Left ventricle myocardium superior (tissue), 1 donor: ENCODE results near the gene PIAS4. TPM values are rescaled to one million over a fixed set of nuclear protein-coding genes. Genes with fewer than 3 reads are reported as not detected.
"Not testable (repeated sequence)": the region's sequence is repeated elsewhere in the genome, so short reads cannot be mapped to it uniquely, and the experiment has no call there.

Source experiments
- ATAC-seq: fragments of 200-7000 bp; cut with Tn5 transposase; one replicate; pipeline ENCODE4 v1.9.1; 2020; ENCODE audit warnings: mild to moderate bottlenecking, moderate library complexity
- DNase-seq: peaks from one replicate; pipeline ENCODE4 v3.0.0-alpha.2; 2020
- intact Hi-C: fragments of 100-400 bp; cut with micrococcal nuclease; formaldehyde crosslinking; loops from one replicate; pipeline ENCODE4 v1.11.0; 2022
- long read RNA-seq: library from polyadenylated mRNA; unstranded; transcript quantifications from one replicate; pipeline ENCODE4 v2.0.0, GENCODE V29; 2021
- total RNA-seq: library from RNA; stranded (reverse); fragmentation: NEBNext Ultra II Directional; extraction: Animal tissue kit (Norgen Biotek cat#: 25700); gene quantifications from one replicate; pipeline ENCODE4 v1.2.1, GENCODE V29; 2021
- donor health status: DM: no; HTN: yes; CAD: no; lungs with severe emphysema.

Gene PIAS4, protein sequence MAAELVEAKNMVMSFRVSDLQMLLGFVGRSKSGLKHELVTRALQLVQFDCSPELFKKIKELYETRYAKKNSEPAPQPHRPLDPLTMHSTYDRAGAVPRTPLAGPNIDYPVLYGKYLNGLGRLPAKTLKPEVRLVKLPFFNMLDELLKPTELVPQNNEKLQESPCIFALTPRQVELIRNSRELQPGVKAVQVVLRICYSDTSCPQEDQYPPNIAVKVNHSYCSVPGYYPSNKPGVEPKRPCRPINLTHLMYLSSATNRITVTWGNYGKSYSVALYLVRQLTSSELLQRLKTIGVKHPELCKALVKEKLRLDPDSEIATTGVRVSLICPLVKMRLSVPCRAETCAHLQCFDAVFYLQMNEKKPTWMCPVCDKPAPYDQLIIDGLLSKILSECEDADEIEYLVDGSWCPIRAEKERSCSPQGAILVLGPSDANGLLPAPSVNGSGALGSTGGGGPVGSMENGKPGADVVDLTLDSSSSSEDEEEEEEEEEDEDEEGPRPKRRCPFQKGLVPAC
- 19.8 TPM for total RNA-seq
- long read RNA-seq, transcript PIAS4-201 (11 exons, 3,159 nt): major isoform, 27 of 47 reads
- long read RNA-seq, partial matches to known transcripts: 13 of 47 reads
- long read RNA-seq, other reads (novel, unspliced or antisense): 7 of 47 reads

DNA sequence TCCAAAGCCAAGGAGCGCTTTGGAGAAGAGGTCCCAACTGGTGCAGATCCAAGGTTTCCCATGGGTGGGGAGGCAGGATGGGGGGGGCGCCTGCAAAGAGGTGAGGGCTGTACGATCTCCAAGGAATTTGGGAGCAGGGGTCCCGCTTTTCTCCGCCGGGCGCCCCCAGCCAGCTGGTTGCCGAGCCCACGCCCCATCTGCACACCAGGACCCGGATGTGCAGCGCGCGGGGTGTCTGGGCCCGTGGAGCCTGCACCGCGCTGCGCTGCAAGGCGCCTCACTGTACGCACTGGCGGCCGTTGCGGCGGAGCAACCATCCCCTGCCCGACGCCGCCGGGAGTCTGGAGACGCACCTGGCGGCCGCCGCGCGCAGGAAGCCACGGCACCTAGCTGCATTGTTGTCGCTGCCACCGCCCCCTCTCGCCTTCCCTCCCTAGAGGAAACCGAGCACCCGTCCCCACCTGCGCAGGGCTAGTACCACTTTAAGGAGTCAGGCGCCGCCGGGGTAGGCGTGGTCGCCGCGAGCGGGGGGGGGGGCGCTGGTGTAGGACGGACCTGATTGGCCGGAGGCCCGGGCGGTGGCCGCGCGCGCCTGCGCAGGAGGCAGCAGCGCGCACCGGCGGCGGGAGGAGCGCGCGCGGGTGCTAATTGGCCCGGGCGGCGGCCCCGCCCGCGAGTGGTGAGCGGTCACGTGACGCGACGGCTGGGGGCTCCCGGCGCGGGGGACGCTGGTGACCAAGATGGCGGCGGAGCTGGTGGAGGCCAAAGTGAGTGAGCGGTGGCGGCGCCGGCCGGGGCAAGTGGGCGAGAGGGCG, at the start of gene PIAS4:
Gene PIAS4, plus strand, starts transcription at position 716 of the 815 bp plus-strand sequence. Its CDS starts 25 bp downstream, at position 741.
- DNase-seq: peak; percentile 98
- intact Hi-C loops: no loop called here
- peak; percentile 95 for ATAC-seq

DNA sequence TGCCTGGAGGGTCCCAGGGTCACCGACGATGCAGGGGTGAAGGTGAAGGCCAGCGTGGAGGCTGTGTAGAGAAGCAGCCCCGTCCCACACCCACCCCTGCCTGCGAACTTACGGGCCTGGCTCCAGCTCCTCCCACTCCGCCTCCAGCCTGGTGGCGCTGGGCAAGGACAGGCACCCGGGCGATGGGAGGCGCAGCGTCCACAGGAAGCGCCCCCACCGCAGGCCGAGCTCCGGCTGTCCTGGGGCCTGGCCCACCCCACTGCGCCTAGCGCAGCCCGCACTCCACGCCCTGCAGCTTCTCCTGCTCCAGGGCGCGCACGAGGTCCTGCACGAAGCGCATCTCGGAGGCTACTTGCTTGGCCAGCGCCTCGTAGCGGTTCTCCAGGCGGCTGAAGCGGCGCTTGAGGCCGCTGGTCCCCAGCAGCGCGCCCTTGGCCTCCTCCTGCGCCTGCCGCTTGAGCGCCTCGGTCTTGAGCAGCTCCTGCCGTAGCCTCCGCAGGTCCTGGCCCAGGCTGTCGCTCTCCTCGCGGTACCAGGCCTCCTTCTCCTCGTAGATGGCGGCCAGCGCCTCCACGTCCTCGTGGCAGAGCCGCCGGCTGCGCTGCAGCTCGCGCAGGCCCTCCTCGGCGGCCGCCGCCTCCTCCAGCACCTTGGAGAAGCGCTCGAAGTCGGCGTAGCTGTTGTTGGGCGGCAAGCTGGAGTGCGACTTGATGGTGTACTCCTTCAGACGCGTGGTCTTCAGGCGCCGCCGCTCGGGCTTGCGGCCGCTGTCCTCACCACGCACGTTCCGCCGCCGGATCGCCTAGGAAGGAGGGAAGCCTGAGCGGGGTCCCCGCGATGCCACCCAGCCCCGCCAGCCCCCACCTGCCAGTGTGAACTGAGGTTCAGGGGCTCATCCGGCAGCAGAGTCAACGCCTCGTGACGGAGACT, 48.4 kb upstream of the PIAS4 start:
- intact Hi-C loops: no loop called here
- no peak for DNase-seq
- ATAC-seq: no peak

DNA sequence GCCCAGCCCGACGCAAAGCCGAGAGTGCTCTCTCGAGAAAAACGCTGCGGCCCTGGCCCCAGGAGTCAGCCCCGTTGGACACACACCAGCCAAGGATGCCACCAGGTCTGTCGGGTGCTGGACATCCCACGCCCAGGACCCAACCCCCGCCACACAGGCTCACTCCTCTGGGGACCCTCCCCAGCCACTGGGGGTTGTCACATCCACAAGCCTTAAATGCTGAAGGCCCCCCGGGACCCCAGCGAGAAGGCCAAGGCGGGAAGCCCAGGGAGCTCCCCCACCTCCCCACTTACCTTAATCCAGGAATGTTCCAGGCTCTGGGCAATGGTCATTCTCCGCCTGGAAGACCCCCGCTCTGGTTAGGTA, 47.8 kb upstream of the PIAS4 start:
- intact Hi-C loops: no loop called here
- DNase-seq: no peak

DNA sequence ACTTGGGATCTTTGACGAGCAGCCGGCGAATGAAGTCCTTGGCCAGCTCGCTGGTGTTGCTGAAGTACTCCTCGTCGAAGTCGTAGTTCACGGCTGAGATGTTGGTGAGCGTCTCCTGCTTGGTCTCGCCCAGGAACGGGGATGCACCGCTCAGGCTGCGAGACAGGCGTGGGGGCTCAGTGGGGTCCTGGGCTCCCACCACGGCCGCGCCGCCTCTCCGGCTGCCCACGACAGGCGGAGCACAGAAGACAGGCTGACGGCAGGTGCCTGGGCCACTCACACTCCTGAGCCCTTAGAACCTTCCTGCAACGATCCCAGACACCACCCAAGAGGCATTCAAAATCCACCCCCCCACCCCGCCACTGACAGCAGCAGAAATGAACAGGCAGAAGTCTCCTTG, 46.5 kb upstream of the PIAS4 start:
- intact Hi-C loops: no loop called here
- DNase-seq (no peak), ATAC-seq (no peak)

More for the DNA sequence above, 47.8 kb upstream of the PIAS4 start:
- ATAC-seq: no peak

DNA sequence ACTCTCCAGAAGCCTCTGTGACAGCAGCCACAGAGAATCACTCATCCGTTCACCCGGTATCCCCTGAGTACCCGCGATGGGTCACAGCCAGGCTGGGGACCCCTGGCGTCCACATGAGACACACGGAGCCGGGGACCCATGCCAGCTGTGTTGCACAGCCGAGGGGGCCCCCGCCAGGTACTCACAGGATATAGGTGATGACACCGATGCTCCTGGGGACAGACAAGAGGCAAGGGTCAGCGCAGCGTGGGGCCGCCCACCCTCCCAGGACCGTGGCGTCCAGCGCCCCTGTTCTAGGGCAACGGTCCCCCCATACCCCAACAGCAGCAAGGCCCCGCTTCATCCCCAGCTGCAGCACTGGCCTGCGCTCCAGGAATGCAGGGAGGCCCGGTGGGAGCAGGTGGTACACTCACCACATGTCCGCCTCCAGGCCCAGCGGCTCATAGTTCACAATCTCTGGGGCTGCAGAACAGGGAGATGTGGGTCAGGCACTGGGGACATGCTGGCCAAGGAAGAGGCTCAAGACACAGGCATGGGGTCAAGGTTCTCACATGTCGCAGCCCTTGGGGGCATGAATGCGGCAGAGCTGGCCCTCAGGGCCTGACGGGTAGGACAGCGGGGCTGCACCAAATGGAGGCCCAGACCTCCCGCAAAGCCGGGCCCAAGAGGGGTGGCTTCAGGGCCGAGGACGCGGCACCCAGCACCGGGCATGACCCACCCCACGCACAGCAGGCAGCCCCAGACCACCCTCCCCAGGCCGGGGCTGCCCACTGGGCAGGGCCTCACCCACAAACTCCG, 43.9 kb upstream of the PIAS4 start:
- intact Hi-C loops: no loop called here
- DNase-seq (no peak), ATAC-seq (no peak)

DNA sequence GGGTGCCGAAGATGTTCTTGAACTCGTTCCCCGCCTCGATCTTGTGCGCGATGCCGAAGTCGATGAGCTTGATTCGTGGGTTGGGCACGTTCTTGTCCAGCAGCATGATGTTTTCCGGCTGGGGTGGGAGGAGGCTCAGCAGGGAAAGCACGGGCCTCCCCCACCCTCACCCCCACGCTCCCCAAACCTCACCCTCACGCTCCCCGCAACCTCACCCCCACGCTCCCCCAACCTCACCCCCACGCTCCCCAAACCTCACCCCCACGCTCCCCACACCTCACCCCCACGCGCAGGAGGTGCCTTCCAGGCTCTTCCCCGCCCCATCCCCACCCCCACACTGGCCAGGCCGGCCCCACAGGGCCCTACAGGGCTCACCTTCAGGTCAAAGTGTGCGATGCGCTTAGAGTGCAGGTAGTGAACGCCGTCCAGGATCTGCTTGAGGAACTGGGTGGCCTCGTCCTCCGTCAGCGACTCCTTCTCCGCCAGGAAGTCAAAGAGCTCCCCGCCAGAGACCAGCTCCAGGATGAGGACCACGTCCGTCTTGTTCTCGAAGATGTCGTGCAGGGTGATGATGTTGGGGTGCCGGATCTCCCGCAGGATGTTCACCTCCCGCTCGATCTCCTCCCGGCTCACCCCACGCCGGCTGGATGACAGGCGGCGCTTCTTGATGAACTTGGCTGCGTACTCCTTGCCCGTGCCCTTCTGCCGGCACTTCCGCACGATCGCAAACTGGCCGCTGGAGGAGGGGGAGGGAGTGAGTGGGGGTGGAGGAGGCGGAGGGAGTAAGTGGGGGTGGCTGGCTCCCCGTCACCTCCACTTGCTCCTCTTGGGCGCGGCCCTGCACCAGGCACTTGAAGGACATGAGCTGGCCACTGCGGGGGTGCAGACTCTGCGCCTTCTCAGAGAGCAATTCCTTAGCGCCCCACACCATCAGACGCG, 43.0 kb upstream of the PIAS4 start:
- no peak for DNase-seq
- ATAC-seq: no peak
- intact Hi-C loops: no loop called here

DNA sequence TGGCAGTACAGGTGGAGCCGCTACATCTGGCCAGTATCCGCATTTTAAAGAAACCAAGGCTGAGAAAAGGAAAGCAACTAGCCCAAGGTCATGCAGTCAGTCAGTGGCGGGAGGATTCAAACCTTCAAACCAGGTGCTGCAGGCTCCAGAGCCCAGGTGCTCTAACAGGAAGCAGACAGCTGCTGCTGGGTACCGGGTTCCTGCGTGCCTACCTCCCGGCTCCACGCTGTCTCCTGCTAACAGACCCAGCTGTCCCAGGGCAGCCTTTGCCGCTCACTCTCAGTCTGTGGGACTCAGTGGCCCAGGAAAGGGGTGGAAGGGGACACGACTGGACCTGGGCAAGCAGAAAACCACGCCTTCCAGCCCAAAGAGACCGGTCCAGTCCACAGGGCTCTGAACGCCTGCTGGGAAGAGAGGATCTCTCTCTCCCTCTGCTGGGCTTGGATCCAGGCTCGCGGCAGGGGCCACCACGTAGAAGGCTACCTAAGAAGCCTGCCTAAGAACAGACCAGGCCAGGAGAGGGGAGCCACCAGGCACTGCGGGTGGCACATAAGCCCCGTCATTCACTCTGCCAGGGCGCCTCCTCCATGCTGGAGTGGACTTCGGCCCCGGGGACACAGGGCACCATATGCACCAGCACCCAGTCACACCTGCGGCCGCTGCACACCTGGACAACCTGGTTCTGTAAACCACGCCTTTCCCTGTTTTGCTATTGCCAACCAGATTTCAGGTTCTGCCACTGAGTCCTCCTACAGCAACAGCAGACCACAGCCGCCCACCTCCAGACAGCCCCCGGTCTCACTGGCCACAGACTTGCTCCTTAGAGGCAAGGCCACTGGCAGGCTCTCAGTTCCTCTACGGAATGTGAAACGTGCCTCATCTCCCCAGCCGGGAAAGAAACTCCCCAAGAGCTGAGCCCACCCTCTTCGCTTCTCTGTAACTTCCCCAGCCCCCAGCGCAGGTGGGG, 41.2 kb upstream of the PIAS4 start:
- ATAC-seq: no peak
- intact Hi-C loops: no loop called here
- no peak for DNase-seq

DNA sequence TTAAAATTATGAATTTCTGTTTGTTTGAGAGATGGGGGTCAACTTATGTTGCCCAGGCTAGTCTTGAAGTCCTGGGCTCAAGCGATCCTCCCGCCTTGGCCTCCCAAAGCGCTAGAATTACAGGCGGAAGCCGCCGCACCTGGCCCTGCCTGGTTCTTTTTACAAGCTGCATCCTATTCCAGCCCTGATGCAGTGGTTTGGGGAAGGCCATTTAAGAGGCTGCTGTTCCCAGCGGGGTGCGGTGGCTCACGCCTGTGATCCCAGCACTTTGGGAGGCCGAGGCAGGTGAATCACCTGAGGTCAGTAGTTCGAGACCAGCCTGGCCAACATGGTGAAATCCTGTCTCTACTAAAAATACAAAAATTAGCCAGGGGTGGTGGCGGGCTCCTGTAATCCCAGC, 39.6 kb upstream of the PIAS4 start:
- intact Hi-C loops, ATAC-seq, DNase-seq: not testable (repeated sequence)

DNA sequence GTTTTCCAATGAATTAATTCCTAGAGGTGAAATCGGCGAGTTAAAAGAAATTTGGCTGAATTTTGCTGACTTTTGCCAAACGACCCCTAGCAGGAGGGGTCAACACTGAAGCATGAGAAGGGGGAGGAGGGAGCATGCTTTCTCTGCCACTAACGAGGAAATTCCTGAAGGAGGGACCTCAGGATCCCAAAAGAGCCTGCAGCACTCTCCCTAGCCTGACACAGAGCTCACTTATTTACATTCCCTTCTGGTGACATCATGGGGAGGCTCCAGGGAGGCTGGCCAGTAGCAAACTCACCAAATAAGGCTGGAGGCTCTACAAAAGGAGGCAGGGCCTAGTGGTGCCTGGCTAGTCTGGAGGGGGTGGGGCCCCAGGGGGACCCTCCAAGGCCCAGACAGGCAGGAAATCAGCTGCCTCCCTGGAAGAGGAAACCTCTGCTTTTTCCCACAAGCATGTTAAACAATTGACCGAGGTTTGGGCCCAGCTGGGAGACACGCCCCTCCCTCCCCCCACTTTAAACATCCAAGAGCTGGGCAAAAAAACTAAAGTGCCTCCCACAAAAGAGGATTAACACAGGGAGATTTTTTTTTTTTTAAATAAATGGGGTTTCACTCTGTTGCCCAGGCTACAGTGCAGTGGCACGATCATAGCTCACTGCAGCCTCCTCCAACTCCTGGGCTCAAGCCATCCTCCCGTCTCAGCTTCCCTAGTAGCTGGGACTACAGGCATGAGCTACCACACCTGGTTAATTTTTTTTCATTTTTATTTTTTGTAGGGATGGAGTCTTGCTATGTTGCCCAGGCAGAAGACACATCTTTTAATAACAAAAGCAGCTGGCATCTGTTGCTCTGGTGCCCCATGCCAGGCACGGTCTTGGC, 38.7 kb upstream of the PIAS4 start:
- intact Hi-C loops: no loop called here
- peak; percentile 91 for DNase-seq
- peak; percentile 81 for ATAC-seq

DNA sequence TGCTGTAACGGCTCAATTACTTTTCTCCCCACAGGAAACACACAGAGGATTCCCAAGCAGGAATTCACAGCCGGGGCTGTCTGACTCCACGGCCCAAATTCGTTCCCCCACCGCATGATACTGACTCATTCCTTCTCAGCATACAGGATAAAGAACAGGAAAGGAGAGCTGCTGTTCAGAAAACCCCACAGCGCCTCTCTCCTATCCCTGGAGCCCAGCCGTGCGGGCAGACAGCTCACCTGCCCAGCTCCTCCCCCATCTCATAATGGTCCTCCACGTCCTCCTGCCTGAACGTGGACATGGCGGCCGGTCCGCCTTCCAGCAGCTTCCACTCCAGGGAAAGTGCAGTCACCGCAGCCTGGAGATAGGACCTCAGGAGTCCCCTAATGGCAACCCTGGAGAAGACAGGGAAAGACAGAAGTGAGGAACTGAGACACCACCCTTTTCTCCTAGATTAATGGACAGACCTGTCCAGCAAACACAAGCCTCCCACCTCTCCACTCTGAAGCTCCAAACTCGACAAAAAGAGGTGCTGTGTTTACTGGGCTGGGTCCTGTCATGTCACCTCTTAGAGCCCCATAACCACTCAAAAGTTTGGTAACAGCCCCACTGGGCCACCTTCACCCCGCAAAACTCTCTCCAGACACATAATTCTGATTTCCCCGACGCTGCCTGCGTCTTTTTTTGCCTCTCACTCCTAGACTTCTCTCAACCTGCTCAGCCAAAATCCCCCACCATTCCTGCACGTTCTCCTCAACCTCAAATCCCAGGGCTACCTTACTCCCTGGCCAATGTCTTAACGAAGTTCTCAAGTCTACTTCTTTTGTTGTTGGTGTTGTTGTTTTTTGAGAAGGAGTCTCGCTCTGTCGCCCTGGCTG, 37.9 kb upstream of the PIAS4 start:
- intact Hi-C loops: no loop called here
- ATAC-seq (peak; percentile 19), DNase-seq (no peak)

DNA sequence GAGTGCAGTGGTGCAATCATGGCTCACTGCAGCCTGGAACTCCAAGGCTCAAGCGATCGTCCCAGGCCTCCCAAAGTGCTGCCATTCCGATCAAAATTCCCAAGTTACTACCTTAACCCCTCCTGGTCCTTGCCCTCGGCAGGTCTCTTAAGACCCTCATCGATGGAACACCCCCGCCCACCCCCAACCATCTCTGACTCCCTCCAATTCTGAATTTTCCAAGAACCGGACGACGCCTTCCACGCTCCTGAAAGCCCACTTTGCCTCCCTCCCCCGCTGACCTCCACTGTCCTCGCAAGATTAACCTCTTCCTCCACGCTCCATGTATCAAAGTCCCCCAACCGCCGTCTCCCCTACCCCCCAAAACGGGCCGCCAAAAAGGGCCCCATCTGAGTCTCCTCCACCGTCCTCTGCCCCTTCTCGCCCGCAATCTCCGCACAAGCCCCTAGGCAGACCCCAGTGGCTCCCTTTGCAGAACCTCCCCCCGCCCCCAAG, 37.2 kb upstream of the PIAS4 start:
- intact Hi-C loops: no loop called here
- DNase-seq: no peak
- no peak for ATAC-seq

DNA sequence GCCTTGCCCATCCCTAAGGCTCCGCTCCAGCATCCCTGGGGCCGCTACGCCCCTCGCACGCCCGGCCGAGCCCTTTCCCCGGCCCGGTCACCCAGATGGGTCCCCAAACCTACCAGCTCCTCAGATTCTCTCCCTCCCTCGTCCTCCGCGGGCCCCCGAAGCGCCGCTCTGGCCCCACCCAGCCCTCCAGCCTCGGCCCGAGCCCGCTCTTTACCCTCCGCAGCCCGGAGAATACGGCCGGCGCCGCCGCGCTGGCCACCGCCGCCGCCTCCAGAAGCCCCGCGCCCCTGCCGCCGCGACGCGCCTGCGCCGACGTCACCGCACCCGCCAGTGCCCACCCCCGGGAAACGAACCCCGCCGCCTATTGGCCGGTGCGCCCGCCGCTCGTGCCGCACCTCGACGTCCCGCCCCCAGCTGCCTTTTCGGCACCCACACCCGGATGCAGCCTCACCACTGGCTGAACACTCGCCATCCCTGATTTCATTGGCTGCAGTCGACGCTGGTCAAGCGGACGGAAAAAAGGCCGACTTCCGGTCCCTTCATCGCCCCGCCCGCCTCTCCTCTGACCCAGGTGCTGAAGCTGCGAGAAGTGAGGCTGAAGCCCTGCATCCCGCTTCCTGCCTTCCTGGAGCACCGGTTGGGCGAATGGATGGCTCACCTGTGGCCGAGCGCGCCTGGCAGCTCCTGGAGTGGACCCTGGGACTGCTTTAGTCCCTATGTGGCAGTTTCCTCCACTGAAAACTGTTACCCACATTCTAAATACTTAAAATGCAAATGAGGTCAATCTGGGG, 36.5 kb upstream of the PIAS4 start, which contains the start of gene DAPK3:
Gene DAPK3, minus strand, starts transcription at position 292 of the 791 bp plus-strand sequence. CDS start 1,364 bp downstream, outside the sequence.
- peak; percentile 83 for ATAC-seq
- DNase-seq: peak; percentile 98
- intact Hi-C loops: no loop called here

DNA sequence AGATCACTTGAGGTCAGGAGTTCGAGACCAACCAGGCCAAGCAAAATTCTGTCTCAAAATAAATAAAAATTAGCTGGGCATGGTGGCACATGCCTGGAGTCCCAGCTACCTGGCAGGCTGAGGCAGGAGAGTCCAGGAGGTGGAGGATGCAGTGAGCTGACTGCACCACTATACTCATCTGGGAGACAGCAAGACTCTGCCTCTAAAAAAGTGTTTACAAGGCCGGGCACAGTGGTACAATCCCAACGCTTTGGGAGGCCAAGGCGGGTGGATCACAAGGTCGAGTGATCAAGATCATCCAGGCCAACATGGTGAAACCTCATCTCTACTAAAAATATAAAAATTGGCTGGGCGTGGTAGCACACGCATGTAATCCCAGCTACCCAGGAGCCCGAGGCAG, 32.4 kb upstream of the PIAS4 start:
- intact Hi-C loops: no loop called here
- no peak for ATAC-seq

More for the DNA sequence above, 32.4 kb upstream of the PIAS4 start:
- no peak for DNase-seq
